ENCODE data around the gene MCL1. TPM values are rescaled to one million over a fixed set of nuclear protein-coding genes. Genes with fewer than 3 reads are reported as not detected.
A peak's percentile ranks its signal among the peaks of the same experiment; 100 is the strongest.

Gene MCL1
- total and polyA plus RNA-seq, 2 of the 13 experiments (the other 11 are each of a cell fraction or from before 2014, with no cell fraction given): 69.5 to 125 TPM

GRCh38 chr1:150560576-150561253 lies 18.7 kb downstream of the MCL1 start (continued):
- no peak for TF ChIP-seq DBP (CRISPR knock-in tag; IDR thresholded peaks at IDR 0.05; ENCODE audit: not compliant biosample characterization)
- no peak for TF ChIP-seq MAFK (conservative IDR thresholded peaks at IDR 0.05 in 1 of 2, IDR thresholded peaks at IDR 0.05 in 1 of 2; ENCODE audit: low read length in 2 of 2)
- TF ChIP-seq ETV6 (CRISPR knock-in tag; conservative IDR thresholded peaks at IDR 0.05): 0 out of 2 replicates have a peak, but pooled peaks have one; percentile 18
- TF ChIP-seq RAD21 (CRISPR knock-in tag; IDR thresholded peaks at IDR 0.05): peak; percentile 88
- 0 out of 2 replicates have a peak, but pooled peaks have one; percentile 1 for TF ChIP-seq CEBPG (CRISPR knock-in tag; IDR thresholded peaks at IDR 0.05)
- TF ChIP-seq ZBTB37 (CRISPR knock-in tag; IDR thresholded peaks at IDR 0.05): no peak
- 0 out of 2 replicates have a peak, but pooled peaks have one; percentile 48 for TF ChIP-seq ZNF329 (CRISPR knock-in tag; IDR thresholded peaks at IDR 0.05; ENCODE audit: low read depth)
- TF ChIP-seq ZNF530 (CRISPR knock-in tag; IDR thresholded peaks at IDR 0.05; ENCODE audit: low read depth): no peak
- peak; percentile 87 for TF ChIP-seq STAG1 (CRISPR knock-in tag; IDR thresholded peaks at IDR 0.05)
- 0 out of 2 replicates have a peak, but pooled peaks have one; percentile 76 for TF ChIP-seq ZNF674 (CRISPR knock-in tag; IDR thresholded peaks at IDR 0.05; ENCODE audit: low read depth)
- no peak for TF ChIP-seq ZFP62 (CRISPR knock-in tag; IDR thresholded peaks at IDR 0.05)
- no peak for TF ChIP-seq HNRNPK (IDR thresholded peaks at IDR 0.05; ENCODE audit: low read depth, low read length, poor library complexity, severe bottlenecking)
- no peak for TF ChIP-seq TAF15 (IDR thresholded peaks at IDR 0.05; ENCODE audit: low read depth, low read length, poor library complexity, severe bottlenecking)
- no peak for TF ChIP-seq ZFP91 (CRISPR knock-in tag; IDR thresholded peaks at IDR 0.05; ENCODE audit: borderline replicate concordance)
- TF ChIP-seq HNF1B (CRISPR knock-in tag; IDR thresholded peaks at IDR 0.05): 0 out of 2 replicates have a peak, but pooled peaks have one; percentile 12
- TF ChIP-seq NFKB2 (CRISPR knock-in tag; IDR thresholded peaks at IDR 0.05; ENCODE audit: borderline replicate concordance): peak; percentile 62; the same call in 1 of the 2 replicates
- TF ChIP-seq ZNF207 (IDR thresholded peaks at IDR 0.05; ENCODE audit: borderline replicate concordance): no peak
